C4-2B (cell line): Measurements from ENCODE around the gene C20orf173.

Experiments used
- H3K27ac ChIP-seq: fragments of 450-650 bp; 2 replicates; pipeline ENCODE4 v1.5.1; 2017
- ZFX ChIP-seq: fragments of 450-650 bp; IDR thresholded peaks from 2 replicates; pipeline ENCODE4 v1.6.1; 2017
- TF ChIP-seq, protein P1 (sequence below): fragments of 450-650 bp; conservative IDR thresholded peaks from 2 replicates; pipeline ENCODE4 v1.5.1; 2017; ENCODE audit warnings: mild to moderate bottlenecking

The C20orf173 gene

DNA sequence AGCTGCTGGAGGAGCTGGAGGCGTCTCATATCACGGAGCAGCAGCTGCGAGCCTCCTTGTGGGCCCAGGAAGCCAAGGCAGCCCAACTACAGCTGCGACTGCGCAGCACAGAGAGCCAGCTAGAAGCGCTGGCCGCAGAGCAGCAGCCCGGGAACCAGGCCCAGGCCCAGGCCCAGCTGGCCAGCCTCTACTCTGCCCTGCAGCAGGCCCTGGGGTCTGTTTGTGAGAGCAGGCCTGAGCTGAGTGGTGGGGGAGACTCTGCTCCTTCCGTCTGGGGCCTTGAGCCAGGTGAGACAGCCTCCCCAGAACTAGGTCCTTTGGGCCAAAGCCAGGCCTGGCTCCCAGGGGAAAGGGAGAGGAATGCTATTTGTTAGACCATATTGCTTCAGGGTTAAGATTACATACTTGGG is 31.7 kb downstream of the C20orf173 start:
- TF ChIP-seq, protein P1, sequence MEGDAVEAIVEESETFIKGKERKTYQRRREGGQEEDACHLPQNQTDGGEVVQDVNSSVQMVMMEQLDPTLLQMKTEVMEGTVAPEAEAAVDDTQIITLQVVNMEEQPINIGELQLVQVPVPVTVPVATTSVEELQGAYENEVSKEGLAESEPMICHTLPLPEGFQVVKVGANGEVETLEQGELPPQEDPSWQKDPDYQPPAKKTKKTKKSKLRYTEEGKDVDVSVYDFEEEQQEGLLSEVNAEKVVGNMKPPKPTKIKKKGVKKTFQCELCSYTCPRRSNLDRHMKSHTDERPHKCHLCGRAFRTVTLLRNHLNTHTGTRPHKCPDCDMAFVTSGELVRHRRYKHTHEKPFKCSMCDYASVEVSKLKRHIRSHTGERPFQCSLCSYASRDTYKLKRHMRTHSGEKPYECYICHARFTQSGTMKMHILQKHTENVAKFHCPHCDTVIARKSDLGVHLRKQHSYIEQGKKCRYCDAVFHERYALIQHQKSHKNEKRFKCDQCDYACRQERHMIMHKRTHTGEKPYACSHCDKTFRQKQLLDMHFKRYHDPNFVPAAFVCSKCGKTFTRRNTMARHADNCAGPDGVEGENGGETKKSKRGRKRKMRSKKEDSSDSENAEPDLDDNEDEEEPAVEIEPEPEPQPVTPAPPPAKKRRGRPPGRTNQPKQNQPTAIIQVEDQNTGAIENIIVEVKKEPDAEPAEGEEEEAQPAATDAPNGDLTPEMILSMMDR, result no peak
- TF ChIP-seq ZFX, result no peak
- no peak overlapping the region for H3K27ac ChIP-seq

DNA sequence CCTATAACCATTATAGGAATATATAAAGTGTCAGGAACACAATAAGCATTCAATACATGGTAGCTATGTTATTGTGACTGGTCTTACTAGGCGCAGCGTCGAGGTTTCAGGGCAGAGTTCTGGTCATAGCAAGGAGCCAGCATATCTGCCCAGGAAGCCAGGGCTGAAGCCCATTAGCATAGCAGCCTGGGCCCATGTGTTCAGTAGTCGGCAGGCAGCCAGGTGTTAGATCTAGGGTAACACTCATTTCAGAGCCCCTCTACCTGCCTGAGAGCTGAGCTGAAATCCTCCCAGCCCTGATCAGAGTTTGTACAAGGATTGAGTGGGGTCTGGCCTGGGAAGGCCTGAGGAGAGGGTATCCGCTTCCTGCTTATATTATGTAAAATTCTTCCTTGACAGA is 32.1 kb downstream of the C20orf173 start:
- H3K27ac ChIP-seq, result no peak overlapping the region
- no peak for TF ChIP-seq ZFX
- TF ChIP-seq, protein P1, result no peak

DNA sequence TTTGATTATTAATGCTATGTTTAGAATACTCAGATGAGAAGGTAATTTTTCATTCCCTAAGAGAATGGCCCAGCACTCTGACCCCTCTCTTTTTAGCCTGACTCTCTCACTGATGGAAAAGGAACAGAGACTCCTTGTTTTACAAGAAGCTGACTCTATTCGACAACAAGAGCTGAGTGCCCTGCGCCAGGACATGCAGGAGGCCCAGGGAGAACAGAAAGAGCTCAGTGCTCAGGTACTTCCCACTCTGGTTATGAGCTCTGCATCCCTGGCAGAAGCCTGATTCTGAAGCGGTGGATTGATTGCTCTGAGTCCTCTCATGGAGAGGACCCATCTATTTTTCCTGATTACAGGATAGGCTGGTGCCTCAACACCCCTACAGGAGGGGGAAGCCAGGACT is 33.0 kb downstream of the C20orf173 start:
- no peak overlapping the region for H3K27ac ChIP-seq
- TF ChIP-seq, protein P1, result no peak
- TF ChIP-seq ZFX, result no peak

DNA sequence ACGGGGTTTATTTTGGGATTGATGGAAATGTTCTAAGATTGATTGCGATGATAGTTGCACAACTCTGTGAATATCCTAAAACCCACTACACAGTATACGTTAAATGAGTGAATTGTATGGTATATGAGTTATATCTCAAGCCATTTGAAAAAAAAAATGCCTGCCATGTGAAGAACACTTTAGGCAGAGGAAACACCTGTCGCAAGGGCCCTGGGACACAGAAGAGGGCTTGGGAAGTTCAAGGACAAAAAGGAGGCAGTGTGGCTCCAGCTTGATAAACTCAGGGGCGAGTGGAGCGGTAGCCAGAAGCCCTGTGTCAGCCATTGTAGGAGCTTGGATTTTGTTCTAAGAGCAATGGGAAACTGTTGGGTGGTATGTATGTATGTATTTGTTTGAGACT is 37.1 kb downstream of the C20orf173 start:
- no peak overlapping the region for H3K27ac ChIP-seq
- TF ChIP-seq, protein P1, result no peak
- TF ChIP-seq ZFX, result no peak

DNA sequence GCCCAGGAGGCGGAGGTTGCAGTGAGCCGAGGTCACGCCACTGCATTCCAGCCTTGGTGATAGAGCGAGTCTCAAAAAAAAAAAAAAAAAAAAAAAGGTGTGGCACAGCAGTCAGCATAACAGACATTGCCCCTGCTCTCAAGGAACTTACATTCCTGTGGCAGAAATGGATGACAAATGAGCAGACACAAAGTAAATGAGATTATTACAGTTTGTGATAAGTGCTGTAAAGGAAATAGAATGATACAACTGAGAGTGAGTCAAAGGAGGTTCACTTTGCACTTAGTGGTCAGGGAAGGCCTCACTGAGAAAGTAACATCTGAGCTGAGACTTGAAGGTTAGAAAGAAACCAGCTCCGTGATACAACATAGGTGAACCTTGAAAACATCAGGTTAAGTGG is 37.6 kb downstream of the C20orf173 start:
- no peak overlapping the region for H3K27ac ChIP-seq
- TF ChIP-seq, protein P1, result no peak
- TF ChIP-seq ZFX, result no peak

DNA sequence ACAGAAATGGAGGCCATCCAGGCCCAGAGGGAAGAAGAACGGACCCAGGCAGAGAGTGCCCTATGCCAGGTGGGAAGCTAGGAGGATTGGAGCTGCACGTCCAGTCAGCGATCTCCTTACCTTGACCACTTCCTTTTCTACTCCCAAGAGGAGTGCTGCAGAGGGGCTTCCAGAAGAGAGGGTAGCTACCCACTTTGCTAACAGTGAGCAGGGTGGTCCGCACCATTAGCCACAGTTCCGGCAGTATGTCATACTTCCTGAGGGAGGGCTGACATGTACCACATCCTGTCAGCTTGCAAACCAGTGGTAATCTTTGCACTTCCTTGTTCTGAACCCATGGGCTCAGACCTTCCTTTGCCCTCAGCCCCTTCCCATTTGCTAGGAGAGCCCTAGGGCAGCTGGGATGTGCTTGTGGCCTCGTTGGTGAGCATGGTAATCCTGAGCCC is 38.7 kb downstream of the C20orf173 start:
- no peak overlapping the region for H3K27ac ChIP-seq
- TF ChIP-seq, protein P1, result no peak

DNA sequence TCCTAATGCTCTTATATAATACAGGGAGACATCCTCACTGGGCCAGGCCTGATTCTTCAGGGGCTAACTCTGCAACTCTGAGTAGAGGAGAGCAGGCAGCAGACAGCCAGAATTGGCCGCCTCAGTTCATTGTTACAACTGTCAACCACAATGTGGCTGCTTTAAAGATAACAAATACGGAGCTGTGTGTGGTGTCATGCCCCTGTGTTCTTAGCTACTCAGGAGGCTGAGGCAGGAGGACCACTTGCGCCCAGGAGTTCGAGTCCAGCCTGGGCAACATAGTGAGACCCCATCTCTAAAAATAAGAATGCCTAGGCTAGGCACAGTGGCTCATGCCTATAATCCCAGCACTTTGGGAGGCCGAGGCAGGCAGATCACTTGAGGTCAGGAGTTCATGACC is 39.7 kb downstream of the C20orf173 start:
- no peak overlapping the region for H3K27ac ChIP-seq
- TF ChIP-seq ZFX, result no peak
- TF ChIP-seq, protein P1, result no peak
